HG02943 (cell line): ENCODE data around the gene TADA2B.

Source experiments
- ATAC-seq: cut with Tn5 transposase; IDR thresholded peaks from one replicate; pipeline ENCODE4 v1.9.1; 2021; ENCODE audit warnings: mild to moderate bottlenecking, low read depth, moderate library complexity; ENCODE audit not compliant: unreplicated experiment

The TADA2B gene

GRCh38 chr4:7017446-7018048, 25.6 kb upstream of the TADA2B start:
- ATAC-seq = no peak

- ATAC-seq = no peak
Observed at GRCh38 chr4:7018281-7018680, 24.9 kb upstream of the TADA2B start.

- ATAC-seq = no peak
Observed at GRCh38 chr4:7019367-7019766, 23.8 kb upstream of the TADA2B start.

GRCh38 chr4:7020290-7020689, 22.9 kb upstream of the TADA2B start:
- ATAC-seq = no peak

GRCh38 chr4:7020856-7021255, 22.3 kb upstream of the TADA2B start:
- ATAC-seq = no peak

GRCh38 chr4:7021355-7021754, 21.8 kb upstream of the TADA2B start:
- no peak for ATAC-seq

- ATAC-seq = no peak
Observed at GRCh38 chr4:7021930-7022664, 21.1 kb upstream of the TADA2B start.

GRCh38 chr4:7023486-7023885, 19.7 kb upstream of the TADA2B start:
- ATAC-seq = no peak

GRCh38 chr4:7023901-7024300, 19.3 kb upstream of the TADA2B start:
- ATAC-seq = no peak

- no peak for ATAC-seq
Observed at GRCh38 chr4:7024336-7024890, 18.8 kb upstream of the TADA2B start.

- ATAC-seq = no peak
Observed at GRCh38 chr4:7025040-7025602, 18.1 kb upstream of the TADA2B start.

GRCh38 chr4:7026107-7026506, 17.1 kb upstream of the TADA2B start:
- no peak for ATAC-seq

GRCh38 chr4:7027284-7027683, 15.9 kb upstream of the TADA2B start:
- ATAC-seq = no peak

- no peak for ATAC-seq
Observed at GRCh38 chr4:7027913-7028312, 15.3 kb upstream of the TADA2B start.

GRCh38 chr4:7029212-7029611, 14.0 kb upstream of the TADA2B start:
- no peak for ATAC-seq

- ATAC-seq = no peak
Observed at GRCh38 chr4:7029921-7030320, 13.3 kb upstream of the TADA2B start.

- no peak for ATAC-seq
Observed at GRCh38 chr4:7030856-7031255, 12.3 kb upstream of the TADA2B start.

GRCh38 chr4:7031558-7032449, 11.4 kb upstream of the TADA2B start:
- no peak for ATAC-seq

- no peak for ATAC-seq
Observed at GRCh38 chr4:7032596-7032995, 10.6 kb upstream of the TADA2B start.

GRCh38 chr4:7034262-7035081, 8.7 kb upstream of the TADA2B start:
- no peak for ATAC-seq
